Stimulated activated CD4-positive, alpha-beta T cell treated with anti-CD3 and anti-CD28 coated beads, Interleukin-2, amount 100 ng/mL, for 4 hours (primary cell): ENCODE measurements around the gene LPXN.

ENCODE experiments used
- DNase-seq: peaks from one replicate; pipeline ENCODE4 v3.0.0-alpha.2; 2020; ENCODE audit warnings: low read depth

The LPXN gene

DNA sequence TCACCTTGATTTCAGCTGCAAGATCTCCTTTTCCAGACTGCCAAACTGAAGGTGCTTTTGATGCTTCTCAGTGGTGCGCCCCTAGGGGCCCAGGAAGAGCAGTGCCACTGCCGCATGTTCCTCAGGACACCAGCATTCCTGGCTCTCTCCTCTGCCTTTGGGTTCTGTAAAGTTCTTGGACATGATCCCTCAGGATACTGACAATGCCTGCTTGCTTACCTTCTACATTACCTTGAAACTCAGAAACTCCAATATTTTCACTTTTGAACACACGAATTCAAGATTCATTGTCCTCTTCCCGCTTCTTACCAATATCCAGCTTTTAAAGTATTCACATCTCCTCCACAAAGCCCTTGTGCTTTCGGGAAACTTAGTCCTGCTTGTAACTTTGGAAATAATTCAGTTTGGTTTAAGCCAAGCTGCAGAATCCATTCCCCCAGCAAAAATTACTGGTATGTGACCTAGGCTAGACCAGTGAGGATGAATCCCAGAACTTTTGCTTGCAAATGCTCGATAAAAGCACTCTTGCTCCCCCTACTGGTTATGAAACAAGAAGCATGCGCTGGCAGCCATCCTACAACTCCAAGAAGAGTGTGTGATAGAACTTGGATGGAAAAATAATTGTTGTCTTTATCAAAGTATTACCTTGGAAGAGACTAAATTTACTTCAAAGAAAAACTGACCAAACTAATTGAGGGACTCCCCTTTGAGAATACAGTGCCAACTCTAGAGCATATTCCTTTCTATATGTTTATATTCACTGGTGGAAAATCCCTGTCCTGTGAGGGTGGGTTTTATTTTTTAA is 51.2 kb downstream of the LPXN start:
- peak; percentile 26 for DNase-seq

DNA sequence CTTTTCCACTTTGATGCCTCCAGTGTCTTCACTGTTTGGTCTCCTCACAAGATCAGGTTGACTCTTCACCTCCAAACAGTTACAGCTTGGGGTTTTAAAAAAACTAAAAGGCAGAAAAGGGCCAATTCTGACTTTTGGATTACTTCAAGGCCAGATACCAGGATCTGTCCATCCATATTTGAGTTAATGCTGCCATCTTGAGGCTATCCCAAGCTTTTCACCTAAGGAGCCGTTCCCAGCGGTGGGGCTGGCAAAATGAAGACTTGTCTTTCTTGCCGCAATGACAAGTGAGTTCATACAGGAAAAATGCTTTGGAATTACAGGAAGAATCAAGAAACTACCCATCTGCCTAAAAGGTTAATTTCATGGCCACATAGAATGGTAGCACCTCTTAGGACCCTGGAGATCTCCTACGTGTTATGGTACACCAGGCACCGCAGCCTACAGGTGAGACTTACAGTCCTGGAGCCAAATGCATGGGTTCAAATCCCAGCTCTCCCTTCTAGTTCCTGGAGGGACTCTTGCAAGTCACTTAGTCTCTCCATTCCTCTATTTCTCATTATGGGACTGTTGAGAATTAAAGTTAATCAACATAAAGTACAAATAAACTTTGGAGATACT is 61.8 kb downstream of the LPXN start:
- DNase-seq, result no peak

DNA sequence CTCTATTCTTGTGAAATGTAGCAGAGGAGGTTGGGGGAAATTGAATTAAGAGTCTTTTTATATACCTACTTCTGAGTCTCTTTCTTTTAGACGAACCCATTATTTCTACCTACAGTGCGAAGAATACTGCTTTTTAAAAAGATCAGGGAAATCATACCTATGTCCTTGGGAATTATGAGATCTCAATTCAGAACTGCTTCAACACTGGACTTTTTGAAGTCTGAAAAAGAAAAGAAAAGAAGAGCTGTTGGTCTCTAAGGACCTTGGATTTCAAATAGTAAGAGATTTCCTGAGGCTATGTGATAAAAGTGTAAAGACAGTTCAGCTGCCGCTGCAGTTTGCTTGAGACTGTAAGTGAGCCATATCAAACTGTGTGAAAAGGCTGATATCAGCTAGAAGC is 64.0 kb downstream of the LPXN start:
- DNase-seq, result no peak

DNA sequence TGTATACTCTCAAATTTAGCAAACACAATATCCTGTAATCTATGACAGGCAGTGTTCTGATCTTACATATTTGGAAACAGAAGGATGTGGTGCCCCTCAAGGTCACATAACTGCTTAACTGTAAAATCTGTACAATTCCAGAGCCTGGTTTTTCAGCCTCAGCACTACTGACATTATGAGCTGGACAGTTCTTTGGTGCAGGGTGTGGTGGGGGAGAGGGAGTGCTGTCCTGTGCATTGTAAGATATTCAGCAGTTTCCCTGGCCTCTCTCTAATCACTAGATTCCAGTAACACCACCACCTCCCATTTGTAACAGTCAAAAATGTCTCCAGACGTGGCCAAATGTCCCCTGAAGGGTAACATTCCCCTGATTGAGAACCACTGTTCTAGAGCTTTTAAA is 65.9 kb downstream of the LPXN start:
- no peak for DNase-seq

DNA sequence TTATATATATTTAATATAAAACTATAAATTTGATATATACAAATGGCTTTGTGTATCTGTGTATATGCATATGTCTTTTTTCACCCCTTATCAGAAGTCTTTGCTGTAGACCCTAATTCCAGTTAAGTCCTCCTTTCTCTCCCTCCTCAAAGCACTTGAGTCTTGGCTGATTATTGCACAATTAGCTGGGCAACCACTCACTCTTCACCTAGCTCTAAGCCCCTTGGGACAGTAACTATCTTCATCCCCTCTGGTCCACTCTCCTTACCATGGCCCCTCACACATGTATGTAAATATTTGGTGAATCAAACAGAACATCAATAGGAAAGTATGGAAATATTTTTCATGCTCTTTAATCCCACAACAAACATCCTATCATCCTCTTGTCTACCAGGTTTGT is 66.8 kb downstream of the LPXN start:
- DNase-seq, result no peak

DNA sequence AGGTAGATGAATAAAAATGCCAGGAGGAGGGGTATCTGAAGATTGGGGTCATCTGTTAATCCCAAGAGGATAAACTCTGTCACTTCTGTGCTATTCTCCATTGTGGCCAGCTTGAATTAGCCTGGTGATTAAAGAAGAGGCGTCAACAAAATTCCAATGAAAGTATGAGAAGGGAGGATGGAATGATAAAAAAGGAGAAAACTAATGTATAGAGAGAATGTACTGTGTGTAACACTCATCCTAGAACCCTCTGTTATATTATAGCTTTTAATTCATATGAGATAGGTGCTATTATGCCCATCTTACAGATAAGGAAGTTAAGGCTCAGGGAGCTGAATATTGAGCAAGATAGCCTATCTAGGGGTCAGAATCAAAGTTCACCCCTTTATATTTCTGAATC is 67.7 kb downstream of the LPXN start, which contains the start of gene OR5B21:
TSS of gene OR5B21 (minus strand) at position 101 of the 400 bp plus-strand sequence. CDS start at position 101, 0 bp downstream.
- DNase-seq, result no peak

DNA sequence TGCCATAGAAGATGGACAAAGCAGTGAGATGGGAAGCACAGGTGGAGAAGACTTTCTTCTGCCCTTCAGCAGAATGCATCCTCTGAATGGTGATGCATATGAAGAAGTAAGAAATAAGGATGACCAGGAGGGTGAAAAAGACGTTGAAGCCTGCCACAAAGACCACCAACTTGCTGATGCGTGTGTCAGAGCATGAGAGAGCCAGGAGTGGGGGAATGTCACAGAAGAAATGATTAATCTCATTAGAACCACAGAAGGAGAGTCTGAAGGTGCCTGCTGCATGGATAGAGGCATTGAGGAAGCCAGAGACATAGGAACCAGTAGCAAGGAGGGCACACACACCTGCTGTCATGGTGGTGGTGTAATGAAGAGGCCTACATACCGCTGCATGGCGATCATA is 68.3 kb downstream of the LPXN start:
- no peak for DNase-seq

DNA sequence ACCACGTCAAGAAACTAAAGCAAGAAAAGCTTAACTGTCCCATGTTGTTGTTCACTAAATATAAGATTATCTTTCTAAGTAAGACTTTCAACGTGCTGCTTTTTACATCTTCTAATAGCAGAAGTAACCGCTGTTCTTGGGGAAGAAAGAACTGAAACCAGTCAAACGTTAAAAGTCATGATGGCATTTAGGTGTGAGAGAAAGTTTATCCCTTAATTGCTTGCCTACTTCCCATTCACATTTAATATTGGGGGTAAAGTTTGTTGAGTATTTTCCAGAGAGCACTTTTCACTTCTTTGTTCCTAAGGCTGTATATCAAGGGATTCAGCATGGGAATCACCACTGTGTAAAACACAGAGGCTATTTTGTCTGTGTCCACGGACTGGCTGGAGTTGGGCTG is 68.7 kb downstream of the LPXN start:
- DNase-seq, result no peak

DNA sequence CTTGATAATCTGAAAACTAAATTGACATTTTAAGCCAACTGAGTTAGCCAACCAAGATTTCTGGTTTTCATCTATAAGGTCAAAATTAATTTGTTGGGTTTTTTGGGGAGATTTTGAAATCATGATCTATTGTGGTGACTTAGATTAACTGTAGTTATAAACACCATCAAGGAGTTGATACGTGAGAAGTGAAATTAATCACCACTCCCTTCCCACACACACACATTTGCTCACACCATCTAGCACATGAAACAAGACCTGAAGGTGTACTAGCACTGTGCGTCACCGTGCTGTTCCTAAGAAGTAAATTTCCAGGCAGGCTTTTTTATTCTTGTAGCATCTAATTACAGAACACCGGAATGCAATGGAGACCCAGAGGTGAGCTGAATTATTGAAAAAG is 69.8 kb downstream of the LPXN start:
- no peak for DNase-seq

DNA sequence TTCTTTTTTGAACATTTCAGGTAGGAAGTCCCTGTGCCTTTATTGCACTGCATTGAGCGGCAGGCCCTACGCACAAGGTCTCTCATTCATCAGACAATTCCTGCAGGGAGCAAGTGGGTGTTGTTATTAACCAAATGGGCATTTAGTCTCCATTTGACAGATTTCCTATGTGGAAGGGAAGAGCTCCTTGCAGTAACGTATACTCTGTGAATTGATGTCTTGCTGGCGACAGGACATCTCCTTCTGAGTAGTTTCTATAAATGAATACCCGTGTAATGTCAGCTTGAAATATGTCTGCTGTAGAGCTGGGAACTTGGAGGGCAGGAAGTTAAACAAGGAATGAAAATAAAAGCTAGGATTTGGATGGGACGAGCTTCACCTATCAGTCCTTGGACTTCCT is 71.4 kb downstream of the LPXN start:
- no peak for DNase-seq

DNA sequence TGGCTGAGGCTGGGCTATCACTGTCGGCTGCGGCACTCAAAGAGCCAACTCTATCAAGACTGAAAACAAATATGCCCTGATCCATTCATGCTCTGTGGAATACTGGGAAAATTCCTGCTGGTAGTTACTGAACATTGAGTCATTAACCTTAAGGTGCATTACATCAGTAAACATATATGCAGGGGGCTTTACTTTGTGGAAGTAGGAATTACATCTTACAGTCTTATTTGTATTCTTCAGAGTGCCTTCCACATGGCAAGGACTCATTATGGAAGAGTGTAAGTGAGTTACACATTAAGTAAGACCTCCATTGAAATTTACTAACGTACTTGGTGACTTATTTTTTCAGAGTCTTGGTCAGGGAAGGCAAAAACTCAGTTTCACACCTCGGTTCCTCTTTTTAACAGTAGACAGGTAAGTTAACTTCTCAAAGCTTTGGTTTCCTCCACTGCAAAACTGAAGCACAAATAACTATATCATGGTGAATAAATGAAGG is 72.2 kb downstream of the LPXN start:
- no peak for DNase-seq

DNA sequence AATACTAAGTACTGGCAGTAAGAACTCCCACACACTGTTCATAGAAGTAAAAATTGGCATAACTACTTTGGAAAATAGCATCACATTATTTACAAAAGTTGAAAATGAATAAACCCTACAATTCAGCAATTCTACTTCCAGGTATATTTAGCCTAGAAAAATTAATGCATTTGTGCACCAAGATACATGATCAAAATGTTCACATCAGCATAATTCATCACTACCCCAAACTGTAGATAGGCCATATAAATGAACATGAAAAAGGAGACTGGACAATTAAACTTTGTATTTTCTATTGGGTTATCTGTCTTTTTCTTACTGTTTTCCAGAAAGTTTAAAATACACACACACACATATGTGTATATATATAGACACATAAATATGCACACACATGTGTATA is 73.7 kb downstream of the LPXN start:
- no peak for DNase-seq

DNA sequence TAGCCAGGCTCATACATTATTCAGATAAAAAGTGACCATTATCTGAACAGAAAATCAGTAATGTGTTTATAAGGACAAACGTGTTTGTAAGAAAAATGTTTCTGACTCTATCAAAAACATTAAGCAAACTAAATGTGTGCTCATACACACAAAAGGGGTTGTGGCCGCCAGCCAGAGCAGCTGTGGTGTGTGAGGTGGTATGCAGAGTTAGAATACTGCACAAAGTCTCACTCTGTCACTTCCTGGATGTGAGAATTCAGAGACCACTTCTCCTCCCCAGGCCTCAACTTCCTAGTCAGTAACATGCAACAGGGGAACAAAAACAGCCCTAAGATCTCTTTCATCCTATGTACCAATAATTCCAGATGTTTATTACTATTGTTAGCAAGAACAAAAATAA is 77.2 kb downstream of the LPXN start:
- DNase-seq, result no peak

DNA sequence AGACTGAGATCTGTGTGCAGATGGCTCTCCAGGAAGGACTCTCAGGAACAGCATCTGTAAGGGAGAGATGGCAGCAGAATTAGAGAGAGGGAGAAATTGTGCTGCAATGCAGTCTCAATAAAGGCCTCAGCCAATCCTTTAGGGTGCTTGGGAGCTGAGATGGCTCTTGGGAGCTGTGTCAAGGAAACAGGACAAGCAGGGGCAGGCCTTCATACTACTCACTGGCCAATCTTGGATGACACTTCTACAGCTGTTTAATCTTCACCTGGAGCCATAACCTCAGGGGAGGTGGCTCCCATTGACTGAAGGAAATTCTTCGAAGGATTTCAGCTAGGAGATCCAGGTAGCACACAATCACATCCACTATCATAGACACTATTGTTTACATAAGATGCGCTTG is 77.7 kb downstream of the LPXN start:
- no peak for DNase-seq

DNA sequence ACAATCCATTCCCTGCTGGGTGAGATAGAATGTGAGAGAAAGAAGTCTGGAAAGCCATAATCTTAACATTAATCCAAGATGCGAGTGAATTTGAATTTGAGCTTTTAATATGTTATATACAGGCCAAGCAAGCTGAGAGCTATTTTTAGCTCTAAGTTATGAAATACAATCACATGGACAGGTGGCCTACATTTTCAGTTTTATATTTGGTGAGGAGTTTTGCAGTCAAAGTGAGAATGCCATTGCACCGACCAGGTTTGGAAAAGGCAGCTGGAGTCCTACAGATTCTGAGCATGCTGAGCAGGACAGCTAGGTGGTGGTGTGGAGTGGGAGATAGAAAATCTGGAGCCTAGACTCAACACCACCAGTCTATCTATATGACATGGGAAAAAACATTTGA is 79.8 kb downstream of the LPXN start:
- DNase-seq, result no peak

DNA sequence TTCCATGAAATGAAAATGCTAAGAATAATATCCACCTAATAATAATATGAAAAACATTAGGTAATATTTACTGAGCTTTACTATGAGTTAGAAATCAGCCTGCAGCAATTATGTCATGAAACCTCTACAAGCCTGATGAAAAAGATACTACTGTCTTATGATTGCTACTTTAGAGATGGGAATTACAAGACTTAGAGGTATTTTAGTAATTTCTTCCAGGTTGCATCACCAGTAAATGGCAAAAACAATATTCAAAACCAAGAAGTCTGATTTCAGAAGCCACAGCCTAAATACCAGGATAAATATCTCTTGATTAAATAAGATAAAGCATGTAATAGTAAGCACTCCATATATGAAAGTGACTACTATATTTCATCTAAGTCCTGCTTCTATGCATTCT is 81.6 kb downstream of the LPXN start:
- DNase-seq, result no peak

DNA sequence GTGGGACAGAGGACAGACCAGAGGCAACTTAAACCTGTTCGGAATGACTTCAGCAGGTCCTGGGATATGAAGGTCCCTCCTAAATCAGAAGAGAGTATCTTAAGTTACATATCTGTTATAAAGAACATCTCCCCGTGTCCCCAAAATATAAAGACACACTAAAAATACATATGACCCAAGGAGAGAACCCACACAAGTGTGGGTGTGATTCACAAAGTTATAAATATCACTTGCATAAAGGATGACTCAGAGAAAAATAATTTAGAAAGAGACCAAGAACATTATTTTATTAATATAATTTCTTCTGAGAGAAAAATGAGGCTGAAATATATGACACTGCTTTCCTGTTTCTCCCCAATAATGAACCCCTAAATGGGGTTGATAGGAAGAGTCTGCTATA is 82.0 kb downstream of the LPXN start:
- DNase-seq, result no peak

DNA sequence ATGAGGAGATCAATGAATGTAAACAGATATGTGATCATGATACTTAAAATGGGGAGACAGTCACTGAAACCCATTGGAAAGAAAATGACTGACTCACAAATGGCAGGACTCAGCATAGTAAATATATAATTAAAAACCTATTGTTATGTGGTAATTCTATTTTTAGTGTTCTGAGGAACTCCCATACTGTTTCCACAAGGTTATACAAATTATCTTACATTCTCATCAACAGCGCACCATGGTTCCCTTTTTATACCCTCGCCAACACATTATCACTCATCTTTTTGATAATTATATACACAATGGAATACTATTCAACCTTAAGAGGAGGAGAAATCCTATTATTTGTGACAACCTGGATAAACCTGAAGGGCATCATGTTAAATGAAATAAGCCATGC is 84.8 kb downstream of the LPXN start:
- no peak for DNase-seq

DNA sequence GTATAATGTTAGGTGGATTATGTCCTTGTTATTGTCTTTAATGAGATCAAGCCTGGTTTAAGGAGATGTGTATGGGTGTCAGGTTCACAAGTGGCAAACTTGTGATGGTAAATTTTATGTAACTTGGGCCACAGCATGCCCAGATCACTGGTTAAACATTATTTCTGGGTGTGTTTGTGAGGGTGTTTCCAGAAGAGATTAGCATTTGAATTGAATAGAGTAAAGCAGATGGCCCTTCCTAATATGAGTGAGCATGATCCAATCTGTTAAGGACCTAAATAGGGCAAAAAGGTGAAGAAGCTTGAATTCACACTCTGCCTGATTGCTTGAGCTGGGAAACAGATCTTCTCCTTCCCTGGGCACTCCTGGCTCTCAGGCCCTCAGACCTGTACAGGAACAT is 88.5 kb downstream of the LPXN start:
- no peak for DNase-seq

DNA sequence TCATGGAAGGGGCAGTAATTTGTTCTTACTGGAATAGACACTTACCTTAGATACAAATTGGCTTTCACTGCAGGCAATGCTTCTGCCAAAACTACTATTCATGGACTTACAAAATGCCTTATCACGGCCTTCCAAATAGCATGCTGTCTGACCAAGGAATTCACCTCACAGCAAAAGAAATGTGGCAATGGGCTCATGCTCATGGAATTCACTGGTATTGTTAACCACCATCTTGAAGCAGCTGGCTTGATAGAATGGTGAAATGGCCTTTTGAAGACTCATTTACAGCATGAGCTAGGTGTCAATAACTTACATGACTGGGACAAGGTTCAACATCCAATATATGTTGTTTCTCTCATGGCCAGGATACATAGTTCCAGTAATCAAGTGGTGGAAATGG is 89.7 kb downstream of the LPXN start:
- no peak for DNase-seq
